Astrocyte (in vitro differentiated cells and primary cell): ENCODE measurements around the gene RFC2.

Source experiments
- EZH2 ChIP-seq: IDR thresholded peaks from 2 replicates; pipeline ENCODE4 v1.6.1; 2012; ENCODE audit warnings: mild to moderate bottlenecking, low read length, inconsistent platforms; ENCODE audit not compliant: insufficient read depth
- TF ChIP-seq, protein P1 (sequence below): IDR thresholded peaks from 2 replicates; pipeline ENCODE4 v1.5.1; 2011; ENCODE audit warnings: low read depth, mild to moderate bottlenecking, inconsistent platforms, low read length, moderate library complexity; ENCODE audit not compliant: insufficient read depth

DNA sequence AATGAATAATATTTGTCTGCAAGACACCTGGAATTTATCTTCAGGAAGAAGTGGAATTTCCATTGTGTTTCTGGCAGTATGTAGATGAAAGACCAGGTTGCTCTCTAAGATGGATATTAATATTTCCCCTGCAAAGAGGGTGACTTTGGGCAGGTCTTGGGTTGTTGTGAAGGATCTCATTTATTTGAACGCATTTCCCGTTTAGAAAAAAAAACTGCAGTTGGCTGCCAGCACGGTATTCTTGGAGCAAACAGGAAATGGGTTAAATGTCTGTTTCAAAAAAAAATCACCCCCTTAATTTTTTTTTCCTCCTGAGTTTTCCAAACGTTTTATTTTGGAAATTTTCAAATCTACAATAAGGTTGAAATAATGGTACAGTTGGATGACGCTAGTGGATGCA lies 68.6 kb downstream of the RFC2 start:
- TF ChIP-seq, protein P1, sequence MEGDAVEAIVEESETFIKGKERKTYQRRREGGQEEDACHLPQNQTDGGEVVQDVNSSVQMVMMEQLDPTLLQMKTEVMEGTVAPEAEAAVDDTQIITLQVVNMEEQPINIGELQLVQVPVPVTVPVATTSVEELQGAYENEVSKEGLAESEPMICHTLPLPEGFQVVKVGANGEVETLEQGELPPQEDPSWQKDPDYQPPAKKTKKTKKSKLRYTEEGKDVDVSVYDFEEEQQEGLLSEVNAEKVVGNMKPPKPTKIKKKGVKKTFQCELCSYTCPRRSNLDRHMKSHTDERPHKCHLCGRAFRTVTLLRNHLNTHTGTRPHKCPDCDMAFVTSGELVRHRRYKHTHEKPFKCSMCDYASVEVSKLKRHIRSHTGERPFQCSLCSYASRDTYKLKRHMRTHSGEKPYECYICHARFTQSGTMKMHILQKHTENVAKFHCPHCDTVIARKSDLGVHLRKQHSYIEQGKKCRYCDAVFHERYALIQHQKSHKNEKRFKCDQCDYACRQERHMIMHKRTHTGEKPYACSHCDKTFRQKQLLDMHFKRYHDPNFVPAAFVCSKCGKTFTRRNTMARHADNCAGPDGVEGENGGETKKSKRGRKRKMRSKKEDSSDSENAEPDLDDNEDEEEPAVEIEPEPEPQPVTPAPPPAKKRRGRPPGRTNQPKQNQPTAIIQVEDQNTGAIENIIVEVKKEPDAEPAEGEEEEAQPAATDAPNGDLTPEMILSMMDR: no peak
- TF ChIP-seq EZH2: no peak
